GM23338 (cell line): Measurements from ENCODE around the gene NXN. TPM values are rescaled to one million over a fixed set of nuclear protein-coding genes. Genes with fewer than 3 reads are reported as not detected.

Source experiments
- ATAC-seq: fragments of 200-7000 bp; cut with Tn5 transposase; 3 replicates; pipeline ENCODE4 v1.9.1; 2020
- DNase-seq: peaks from one replicate; pipeline ENCODE4 v3.0.0-alpha.2; 2015; ENCODE audit warnings: low spot score
- H2AFZ ChIP-seq: fragments of 200-600 bp; sonication (generic); 2 replicates; pipeline ENCODE4 v1.8.0; 2016; ENCODE audit warnings: antibody characterized with exemption, mild to moderate bottlenecking, moderate library complexity
- H3F3A ChIP-seq: fragments of 200-600 bp; sonication (generic); replicated peaks from 2 replicates; pipeline ENCODE4 v1.8.0; 2017; ENCODE audit warnings: antibody characterized with exemption, mixed run types, low read depth
- H3K27ac ChIP-seq: fragments of 200-600 bp; sonication (generic); 2 replicates; pipeline ENCODE4 v1.6.1; 2016; ENCODE audit warnings: low read depth
- H3K27me3 ChIP-seq: fragments of 200-600 bp; sonication (generic); 2 replicates; pipeline ENCODE4 v1.8.0; 2016; ENCODE audit warnings: mild to moderate bottlenecking, mixed run types, moderate library complexity; ENCODE audit not compliant: insufficient read depth
- H3K36me3 ChIP-seq: fragments of 200-600 bp; sonication (generic); 2 replicates; pipeline ENCODE4 v1.8.0; 2016; ENCODE audit warnings: mild to moderate bottlenecking; ENCODE audit not compliant: insufficient read depth
- H3K4me1 ChIP-seq: fragments of 200-600 bp; sonication (generic); 2 replicates; pipeline ENCODE4 v1.8.0; 2016; ENCODE audit warnings: mild to moderate bottlenecking, moderate library complexity; ENCODE audit not compliant: insufficient read depth
- H3K4me2 ChIP-seq: fragments of 200-600 bp; sonication (generic); 2 replicates; pipeline ENCODE4 v1.7.1; 2017; ENCODE audit warnings: mixed run types
- H3K4me3 ChIP-seq: fragments of 200-600 bp; sonication (generic); 2 replicates; pipeline ENCODE4 v1.6.1; 2016; ENCODE audit warnings: mixed run types
- H3K79me2 ChIP-seq: fragments of 200-600 bp; sonication (generic); replicated peaks from 2 replicates; pipeline ENCODE4 v1.8.0; 2017; ENCODE audit warnings: mild to moderate bottlenecking; ENCODE audit not compliant: insufficient read depth
- H3K9me2 ChIP-seq: fragments of 200-600 bp; sonication (generic); 2 replicates; pipeline ENCODE4 v1.8.0; 2017; ENCODE audit not compliant: insufficient read depth
- H4K20me1 ChIP-seq: fragments of 200-600 bp; sonication (generic); replicated peaks from 2 replicates; pipeline ENCODE4 v1.8.0; 2017; ENCODE audit warnings: mild to moderate bottlenecking; ENCODE audit not compliant: insufficient read depth
- H3K27ac Mint-ChIP-seq: 2 replicates; pipeline ENCODE4 v1.8.0; 2020; ENCODE audit warnings: inconsistent platforms, mild to moderate bottlenecking, moderate library complexity, mixed read lengths
- H3K27me3 Mint-ChIP-seq: 3 replicates; pipeline ENCODE4 v1.8.0; 2022; ENCODE audit warnings: low read depth, mild to moderate bottlenecking, moderate library complexity, mixed read lengths, inconsistent platforms; ENCODE audit not compliant: insufficient read depth, poor library complexity
- H3K36me3 Mint-ChIP-seq: 3 replicates; pipeline ENCODE4 v1.8.0; 2021; ENCODE audit warnings: low read depth, mild to moderate bottlenecking, inconsistent platforms, moderate library complexity, mixed read lengths
- H3K4me1 Mint-ChIP-seq: 3 replicates; pipeline ENCODE4 v1.8.0; 2020; ENCODE audit warnings: mild to moderate bottlenecking, inconsistent platforms, mixed read lengths
- H3K4me3 Mint-ChIP-seq: 3 replicates; pipeline ENCODE4 v1.8.0; 2021; ENCODE audit warnings: moderate library complexity, mild to moderate bottlenecking, inconsistent platforms, mixed read lengths
- H3K9me3 Mint-ChIP-seq: 3 replicates; pipeline ENCODE4 v1.8.0; 2020; ENCODE audit warnings: moderate library complexity, mild to moderate bottlenecking, inconsistent platforms, mixed read lengths
- CREB1 ChIP-seq: fragments of 250-450 bp; sonication (Bioruptor Pico); IDR thresholded peaks from 2 replicates; pipeline ENCODE4 v1.5.0; 2020; ENCODE audit warnings: low read depth, mild to moderate bottlenecking, moderate library complexity
- EZH2 ChIP-seq: fragments of 200-600 bp; sonication (generic); IDR thresholded peaks from one replicate; pipeline ENCODE4 v1.8.0; 2017; ENCODE audit warnings: antibody characterized with exemption, mild to moderate bottlenecking, low read depth; ENCODE audit not compliant: unreplicated experiment
- EZH2phosphoT487 ChIP-seq: fragments of 200-600 bp; sonication (generic); IDR thresholded peaks from one replicate; pipeline ENCODE4 v1.8.1; 2018; ENCODE audit warnings: antibody characterized with exemption; ENCODE audit not compliant: unreplicated experiment
- JUNB ChIP-seq: IDR thresholded peaks from one replicate; pipeline ENCODE4 v1.6.1; 2016; ENCODE audit warnings: antibody characterized with exemption; ENCODE audit not compliant: unreplicated experiment
- NANOG ChIP-seq: IDR thresholded peaks from 2 replicates; pipeline ENCODE4 v1.6.1; 2016; ENCODE audit warnings: antibody characterized with exemption, borderline replicate concordance
- POLR2AphosphoS5 ChIP-seq: IDR thresholded peaks from 2 replicates; pipeline ENCODE4 v1.6.1; 2016; ENCODE audit warnings: antibody characterized with exemption, low read depth
- REST ChIP-seq: IDR thresholded peaks from one replicate; pipeline ENCODE4 v1.6.1; 2018; ENCODE audit warnings: antibody characterized with exemption; ENCODE audit not compliant: unreplicated experiment
- STAT1 ChIP-seq: IDR thresholded peaks from one replicate; pipeline ENCODE4 v1.6.1; 2016; ENCODE audit warnings: antibody characterized with exemption; ENCODE audit not compliant: unreplicated experiment
- ZNF114 ChIP-seq: fragments of 250-450 bp; sonication (Bioruptor Pico); IDR thresholded peaks from 2 replicates; pipeline ENCODE4 v1.5.0; 2020; ENCODE audit warnings: mild to moderate bottlenecking, moderate library complexity
- ZNF331 ChIP-seq: fragments of 250-450 bp; sonication (Bioruptor Pico); IDR thresholded peaks from 2 replicates; pipeline ENCODE4 v1.5.0; 2020; ENCODE audit warnings: low read depth, mild to moderate bottlenecking, moderate library complexity
- ZNF462 ChIP-seq: fragments of 250-450 bp; sonication (Bioruptor Pico); IDR thresholded peaks from 2 replicates; pipeline ENCODE4 v1.5.0; 2020; ENCODE audit warnings: mild to moderate bottlenecking, moderate library complexity
- polyA plus RNA-seq: library from polyadenylated mRNA; unstranded; fragments of >200 nt; fragmentation: Nextera tagmentation; extraction: Ambion mirVana; gene quantifications from 2 replicates; pipeline ENCODE4 v1.2.1, GENCODE V29; 2016
- total RNA-seq: library from RNA; depleted of rRNA; stranded (reverse); fragments of >200 nt; shearing (Covaris generic); gene quantifications from 2 replicates; pipeline ENCODE4 v1.2.3, GENCODE V29; 2014

NXN gene
- total and polyA plus RNA-seq, 2 experiments from 2014 or later = 31.8 to 105 TPM

- peaks cover 17% of the 10 kb centered on the region for H3K36me3 Mint-ChIP-seq
- H3K4me1 Mint-ChIP-seq = peaks cover 6% of the 10 kb centered on the region; the same call in 2 of the 3 replicates
- Histone ChIP-seq H3K27ac (no peak overlapping the region), H2AFZ (no peak overlapping the region), H3F3A (no peaks in the 10 kb centered on the region), H3K4me3 (no peak overlapping the region), H3K79me2 (no peaks in the 10 kb centered on the region), H3K4me1 (no peaks in the 10 kb centered on the region), H3K27me3 (no peaks in the 10 kb centered on the region), H3K36me3 (no peaks in the 10 kb centered on the region; the same call in 1 of the 2 replicates), H3K9me2 (no peaks in the 10 kb centered on the region), H3K4me2 (no peak overlapping the region), H4K20me1 (no peaks in the 10 kb centered on the region; the same call in 1 of the 2 replicates)
- H3K9me3 Mint-ChIP-seq = no peaks in the 10 kb centered on the region; the same call in 2 of the 3 replicates
- no peak for TF ChIP-seq ZNF114 (CRISPR knock-in tag)
- TF ChIP-seq POLR2AphosphoS5 = no peak
- TF ChIP-seq EZH2phosphoT487 = no peak
- no peak for TF ChIP-seq JUNB
- TF ChIP-seq NANOG = no peak
- TF ChIP-seq ZNF331 (CRISPR knock-in tag) = no peak
- TF ChIP-seq ZNF462 (CRISPR knock-in tag) = no peak
- no peak for TF ChIP-seq CREB1 (CRISPR knock-in tag)
- TF ChIP-seq REST = no peak
- no peak for TF ChIP-seq STAT1
- no peak for TF ChIP-seq EZH2
- no peak overlapping the region for H3K27ac Mint-ChIP-seq
- DNase-seq (no peak), ATAC-seq (no peak)
- no peak overlapping the region; the same call in 2 of the 3 replicates for H3K4me3 Mint-ChIP-seq
- peaks cover 20% of the 10 kb centered on the region for H3K27me3 Mint-ChIP-seq
Observed at GRCh38 chr17:800446-801242, 178.9 kb downstream of the NXN start.
